ENCODE measurements around the gene TCERG1L.

The TCERG1L gene

DNA sequence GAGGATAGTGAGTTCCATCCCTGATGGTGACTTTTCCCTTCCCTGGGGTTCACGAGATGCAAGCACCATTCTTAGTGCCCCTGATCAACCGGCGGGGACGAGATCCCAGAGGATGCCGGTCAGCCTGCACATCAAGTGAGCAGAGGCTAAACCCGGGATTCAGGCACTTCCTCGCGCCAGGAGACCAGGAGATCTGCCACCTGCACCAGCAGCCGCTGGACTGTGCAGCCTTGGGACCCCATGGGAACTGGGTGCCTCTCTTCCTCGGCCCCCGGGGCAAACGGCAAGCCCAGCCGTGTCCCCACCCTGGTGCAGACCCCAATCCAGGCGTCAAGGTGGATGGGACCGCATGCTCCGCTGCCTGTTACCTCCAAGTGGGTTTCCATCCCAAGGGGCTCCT is 88.5 kb downstream of the TCERG1L start:
- no peaks in the 10 kb centered on the region for H3K9me3 ChIP-seq (ENCODE audit: control insufficient read depth, insufficient read depth, low read length)
- no peak overlapping the region for H3K27ac ChIP-seq (ENCODE audit: low read depth, low read length)
- H3K9ac ChIP-seq (ENCODE audit: low read depth, low read length): no peak overlapping the region
- H3K4me1 ChIP-seq (ENCODE audit: control insufficient read depth, insufficient read depth, low read length): no peaks in the 10 kb centered on the region
- no peak overlapping the region for H3K4me3 ChIP-seq (ENCODE audit: low read depth, low read length)
- H3K36me3 ChIP-seq (ENCODE audit: control insufficient read depth, insufficient read depth, low read length): no peaks in the 10 kb centered on the region
- no peaks in the 10 kb centered on the region for H3K27me3 ChIP-seq (ENCODE audit: control insufficient read depth, insufficient read depth, low read length)

GRCh38 chr10:131221632-131222277 is 89.8 kb downstream of the TCERG1L start:
- no peaks in the 10 kb centered on the region for H3K9me3 ChIP-seq (ENCODE audit: control insufficient read depth, insufficient read depth, low read length)
- H3K27me3 ChIP-seq (ENCODE audit: control insufficient read depth, insufficient read depth, low read length): no peaks in the 10 kb centered on the region
- no peaks in the 10 kb centered on the region for H3K36me3 ChIP-seq (ENCODE audit: control insufficient read depth, insufficient read depth, low read length)
- H3K4me3 ChIP-seq (ENCODE audit: low read depth, low read length): no peak overlapping the region
- no peak overlapping the region for H3K27ac ChIP-seq (ENCODE audit: low read depth, low read length)
- no peak overlapping the region for H3K9ac ChIP-seq (ENCODE audit: low read depth, low read length)
- H3K4me1 ChIP-seq (ENCODE audit: control insufficient read depth, insufficient read depth, low read length): no peaks in the 10 kb centered on the region

- no peaks in the 10 kb centered on the region for H3K4me1 ChIP-seq (ENCODE audit: control insufficient read depth, insufficient read depth, low read length)
- H3K9me3 ChIP-seq (ENCODE audit: control insufficient read depth, insufficient read depth, low read length): no peaks in the 10 kb centered on the region
- no peaks in the 10 kb centered on the region for H3K36me3 ChIP-seq (ENCODE audit: control insufficient read depth, insufficient read depth, low read length)
- H3K4me3 ChIP-seq (ENCODE audit: low read depth, low read length): no peak overlapping the region
- no peaks in the 10 kb centered on the region for H3K27me3 ChIP-seq (ENCODE audit: control insufficient read depth, insufficient read depth, low read length)
- H3K27ac ChIP-seq (ENCODE audit: low read depth, low read length): no peak overlapping the region
- H3K9ac ChIP-seq (ENCODE audit: low read depth, low read length): no peak overlapping the region
These were observed 90.8 kb downstream of the TCERG1L start for GRCh38 chr10:131220601-131221171.

GRCh38 chr10:131219955-131220489 is 91.5 kb downstream of the TCERG1L start:
- no peak overlapping the region for H3K4me3 ChIP-seq (ENCODE audit: low read depth, low read length)
- H3K9ac ChIP-seq (ENCODE audit: low read depth, low read length): no peak overlapping the region
- H3K36me3 ChIP-seq (ENCODE audit: control insufficient read depth, insufficient read depth, low read length): no peaks in the 10 kb centered on the region
- H3K27me3 ChIP-seq (ENCODE audit: control insufficient read depth, insufficient read depth, low read length): no peaks in the 10 kb centered on the region
- no peaks in the 10 kb centered on the region for H3K9me3 ChIP-seq (ENCODE audit: control insufficient read depth, insufficient read depth, low read length)
- H3K27ac ChIP-seq (ENCODE audit: low read depth, low read length): no peak overlapping the region
- H3K4me1 ChIP-seq (ENCODE audit: control insufficient read depth, insufficient read depth, low read length): no peaks in the 10 kb centered on the region

- Histone ChIP-seq H3K9ac (ENCODE audit: low read depth, low read length) (no peak overlapping the region), H3K36me3 (ENCODE audit: control insufficient read depth, insufficient read depth, low read length) (no peaks in the 10 kb centered on the region), H3K4me1 (ENCODE audit: control insufficient read depth, insufficient read depth, low read length) (no peaks in the 10 kb centered on the region), H3K4me3 (ENCODE audit: low read depth, low read length) (no peak overlapping the region), H3K27ac (ENCODE audit: low read depth, low read length) (no peak overlapping the region), H3K9me3 (ENCODE audit: control insufficient read depth, insufficient read depth, low read length) (no peaks in the 10 kb centered on the region), H3K27me3 (ENCODE audit: control insufficient read depth, insufficient read depth, low read length) (no peaks in the 10 kb centered on the region)
These were observed 92.0 kb downstream of the TCERG1L start for GRCh38 chr10:131219584-131219886.

- H3K9me3 ChIP-seq (ENCODE audit: control insufficient read depth, insufficient read depth, low read length): no peaks in the 10 kb centered on the region
- no peak overlapping the region for H3K27ac ChIP-seq (ENCODE audit: low read depth, low read length)
- H3K4me1 ChIP-seq (ENCODE audit: control insufficient read depth, insufficient read depth, low read length): no peaks in the 10 kb centered on the region
- H3K27me3 ChIP-seq (ENCODE audit: control insufficient read depth, insufficient read depth, low read length): no peaks in the 10 kb centered on the region
- H3K9ac ChIP-seq (ENCODE audit: low read depth, low read length): no peak overlapping the region
- H3K36me3 ChIP-seq (ENCODE audit: control insufficient read depth, insufficient read depth, low read length): no peaks in the 10 kb centered on the region
- H3K4me3 ChIP-seq (ENCODE audit: low read depth, low read length): no peak overlapping the region
These were observed 92.5 kb downstream of the TCERG1L start for GRCh38 chr10:131218811-131219583.

DNA sequence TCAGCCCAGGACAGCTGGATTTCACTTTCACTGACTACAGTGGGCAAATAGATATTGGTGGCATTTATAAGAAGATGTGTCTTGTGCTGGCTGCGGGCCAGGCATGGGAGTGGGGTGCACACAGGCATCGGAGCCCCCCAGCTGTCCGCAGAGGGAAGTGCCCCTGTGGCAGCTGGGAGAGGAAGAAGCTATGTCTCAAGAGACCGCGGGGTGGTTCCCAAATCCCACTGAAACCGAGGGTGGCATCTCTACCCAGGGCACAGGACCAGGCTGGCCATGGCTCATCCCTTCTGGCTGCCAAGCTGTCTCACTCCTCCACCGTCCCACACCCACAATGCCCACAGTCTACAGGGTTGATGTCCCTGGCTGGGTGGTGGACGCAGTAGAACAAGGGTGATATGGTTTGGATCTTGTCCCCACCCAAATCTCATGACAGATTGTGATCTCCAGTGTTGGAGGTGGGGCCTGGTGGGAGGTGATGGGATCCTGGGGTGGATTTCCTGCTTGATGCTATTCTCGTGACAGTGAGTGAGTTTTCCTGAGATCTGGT is 94.8 kb downstream of the TCERG1L start:
- H3K27me3 ChIP-seq (ENCODE audit: control insufficient read depth, insufficient read depth, low read length): no peaks in the 10 kb centered on the region
- H3K36me3 ChIP-seq (ENCODE audit: control insufficient read depth, insufficient read depth, low read length): no peaks in the 10 kb centered on the region
- H3K4me3 ChIP-seq (ENCODE audit: low read depth, low read length): no peak overlapping the region
- no peaks in the 10 kb centered on the region for H3K9me3 ChIP-seq (ENCODE audit: control insufficient read depth, insufficient read depth, low read length)
- no peak overlapping the region for H3K27ac ChIP-seq (ENCODE audit: low read depth, low read length)
- H3K9ac ChIP-seq (ENCODE audit: low read depth, low read length): no peak overlapping the region
- no peaks in the 10 kb centered on the region for H3K4me1 ChIP-seq (ENCODE audit: control insufficient read depth, insufficient read depth, low read length)

GRCh38 chr10:131215776-131216175 is 95.7 kb downstream of the TCERG1L start:
- Histone ChIP-seq H3K4me1 (ENCODE audit: control insufficient read depth, insufficient read depth, low read length) (no peaks in the 10 kb centered on the region), H3K27ac (ENCODE audit: low read depth, low read length) (no peak overlapping the region), H3K36me3 (ENCODE audit: control insufficient read depth, insufficient read depth, low read length) (no peaks in the 10 kb centered on the region), H3K9ac (ENCODE audit: low read depth, low read length) (no peak overlapping the region), H3K9me3 (ENCODE audit: control insufficient read depth, insufficient read depth, low read length) (no peaks in the 10 kb centered on the region), H3K27me3 (ENCODE audit: control insufficient read depth, insufficient read depth, low read length) (no peaks in the 10 kb centered on the region), H3K4me3 (ENCODE audit: low read depth, low read length) (no peak overlapping the region)

GRCh38 chr10:131214521-131215244 is 96.8 kb downstream of the TCERG1L start:
- no peaks in the 10 kb centered on the region for H3K9me3 ChIP-seq (ENCODE audit: control insufficient read depth, insufficient read depth, low read length)
- H3K4me1 ChIP-seq (ENCODE audit: control insufficient read depth, insufficient read depth, low read length): no peaks in the 10 kb centered on the region
- H3K36me3 ChIP-seq (ENCODE audit: control insufficient read depth, insufficient read depth, low read length): no peaks in the 10 kb centered on the region
- H3K9ac ChIP-seq (ENCODE audit: low read depth, low read length): no peak overlapping the region
- no peaks in the 10 kb centered on the region for H3K27me3 ChIP-seq (ENCODE audit: control insufficient read depth, insufficient read depth, low read length)
- no peak overlapping the region for H3K4me3 ChIP-seq (ENCODE audit: low read depth, low read length)
- H3K27ac ChIP-seq (ENCODE audit: low read depth, low read length): no peak overlapping the region

- H3K9me3 ChIP-seq (ENCODE audit: control insufficient read depth, insufficient read depth, low read length): no peaks in the 10 kb centered on the region
- H3K4me3 ChIP-seq (ENCODE audit: low read depth, low read length): no peak overlapping the region
- no peak overlapping the region for H3K27ac ChIP-seq (ENCODE audit: low read depth, low read length)
- H3K27me3 ChIP-seq (ENCODE audit: control insufficient read depth, insufficient read depth, low read length): no peaks in the 10 kb centered on the region
- no peaks in the 10 kb centered on the region for H3K36me3 ChIP-seq (ENCODE audit: control insufficient read depth, insufficient read depth, low read length)
- H3K4me1 ChIP-seq (ENCODE audit: control insufficient read depth, insufficient read depth, low read length): no peaks in the 10 kb centered on the region
- no peak overlapping the region for H3K9ac ChIP-seq (ENCODE audit: low read depth, low read length)
These were observed 97.6 kb downstream of the TCERG1L start for GRCh38 chr10:131213741-131214505.
